A673 (cell line): ENCODE data around the gene FMO5. TPM values are rescaled to one million over a fixed set of nuclear protein-coding genes. Genes with fewer than 3 reads are reported as not detected.
A peak's percentile ranks its signal among the peaks of the same experiment; 100 is the strongest.

ENCODE experiments used
- BruUV-seq: library from RNA; stranded (reverse); fragments of 400-500 nt; replicated peaks from 2 replicates; lab custom pipeline; 2021; lab: Mats Ljungman, UMichigan
- CTCF ChIA-PET: fragments of 300-600 bp; sonication (Branson Sonifier 250); formaldehyde crosslinking; loops from one replicate; lab custom pipeline; 2022; ENCODE audit warnings: antibody characterized with exemption; lab: Charles Lee
- POLR2A ChIA-PET: fragments of 300-600 bp; sonication (Branson Sonifier 250); formaldehyde crosslinking; loops from one replicate; lab custom pipeline; 2022; ENCODE audit warnings: antibody characterized with exemption; ENCODE audit not compliant: low non-redundant PET; lab: Charles Lee
- DNase-seq: peaks from one replicate; pipeline ENCODE4 v3.0.0-alpha.2; 2015; ENCODE audit warnings: low spot score
- H3K27ac ChIP-seq: fragments of 200-600 bp; sonication (generic); 2 replicates; pipeline ENCODE4 v1.5.1; 2016; ENCODE audit warnings: mixed run types, low read depth, mild to moderate bottlenecking, mixed read lengths, antibody characterized with exemption, low read length; ENCODE audit not compliant: poor library complexity, severe bottlenecking
- H3K27me3 ChIP-seq: fragments of 200-600 bp; sonication (generic); replicated peaks from 2 replicates; pipeline ENCODE4 v1.6.1; 2017; ENCODE audit warnings: mixed run types, low read depth, mild to moderate bottlenecking, mixed read lengths, antibody characterized with exemption, low read length; ENCODE audit not compliant: insufficient read depth, poor library complexity
- H3K36me3 ChIP-seq: fragments of 200-600 bp; sonication (generic); 2 replicates; pipeline ENCODE4 v1.6.1; 2016; ENCODE audit warnings: mixed run types, mild to moderate bottlenecking, mixed read lengths, antibody characterized with exemption, low read length; ENCODE audit not compliant: insufficient read depth, poor library complexity, severe bottlenecking
- H3K4me1 ChIP-seq: fragments of 200-600 bp; sonication (generic); 2 replicates; pipeline ENCODE4 v1.6.1; 2017; ENCODE audit warnings: mixed run types, mild to moderate bottlenecking, mixed read lengths, antibody characterized with exemption, low read length; ENCODE audit not compliant: insufficient read depth, poor library complexity, severe bottlenecking
- H3K4me3 ChIP-seq: fragments of 200-600 bp; sonication (generic); 2 replicates; pipeline ENCODE4 v1.5.1; 2016; ENCODE audit warnings: low read depth, mixed run types, mild to moderate bottlenecking, mixed read lengths, low read length; ENCODE audit not compliant: poor library complexity, severe bottlenecking
- H3K9me3 ChIP-seq: fragments of 200-600 bp; sonication (generic); 2 replicates; pipeline ENCODE4 v1.6.1; 2016; ENCODE audit warnings: mixed run types, low read depth, mild to moderate bottlenecking, mixed read lengths, antibody characterized with exemption, low read length; ENCODE audit not compliant: poor library complexity, severe bottlenecking
- CTCF ChIP-seq: fragments of 300-800, 200-600 bp; sonication (generic); conservative IDR thresholded peaks from 2 replicates; pipeline ENCODE4 v1.5.1; 2017; ENCODE audit warnings: low read depth, mild to moderate bottlenecking, antibody characterized with exemption, low read length, moderate library complexity, mixed read lengths
- EZH2 ChIP-seq: fragments of 200-600 bp; sonication (generic); IDR thresholded peaks from 2 replicates; pipeline ENCODE4 v1.6.1; 2017; ENCODE audit warnings: borderline replicate concordance, low read depth, mild to moderate bottlenecking, mixed read lengths, antibody characterized with exemption, low read length; ENCODE audit not compliant: poor library complexity, severe bottlenecking
- intact Hi-C: fragments of 100-400 bp; cut with micrococcal nuclease; formaldehyde crosslinking; loops from one replicate; pipeline ENCODE4 v1.10.0; 2022; ENCODE audit not compliant: unreplicated experiment
- total RNA-seq: library from RNA; stranded (reverse); gene quantifications from 2 replicates; pipeline ENCODE4 v1.2.3, GENCODE V29; 2021

FMO5 gene
- total RNA-seq, 1 experiment from 2014 or later: 0.24 TPM

- no peaks in the 10 kb centered on the region for H3K9me3 ChIP-seq
- ChIA-PET POLR2A (no interaction called here), CTCF (no interaction called here)
- H3K27ac ChIP-seq: no peak overlapping the region
- TF ChIP-seq EZH2: no peak
- TF ChIP-seq CTCF: no peak
- H3K36me3 ChIP-seq: no peaks in the 10 kb centered on the region
- no peaks in the 10 kb centered on the region for H3K4me1 ChIP-seq
- peaks cover 4% of the 10 kb centered on the region for H3K27me3 ChIP-seq
- intact Hi-C loops: no loop called here
- DNase-seq: no peak
- BruUV-seq: no TSS peak
- no peak overlapping the region for H3K4me3 ChIP-seq
These were observed 35.6 kb downstream of the FMO5 start for GRCh38 chr1:147189514-147189913.

- ChIA-PET POLR2A (interaction anchor here (0.6 kb wide), 1 partner anchor 40 kb away, joined by 6 read pairs; no protein-coding TSS in a partner anchor), CTCF (no interaction called here)
- Histone ChIP-seq H3K27me3 (peaks cover 4% of the 10 kb centered on the region), H3K4me3 (no peak overlapping the region), H3K9me3 (no peaks in the 10 kb centered on the region), H3K27ac (no peak overlapping the region), H3K4me1 (no peaks in the 10 kb centered on the region), H3K36me3 (no peaks in the 10 kb centered on the region)
- intact Hi-C loops: no loop called here
- TF ChIP-seq EZH2: no peak
- TF ChIP-seq CTCF: no peak
- BruUV-seq: no TSS peak
- no peak for DNase-seq
These were observed 39.7 kb downstream of the FMO5 start for GRCh38 chr1:147185432-147185831.

GRCh38 chr1:147177611-147178380, 47.3 kb downstream of the FMO5 start:
- POLR2A ChIA-PET: no interaction called here
- peak; percentile 51 for DNase-seq
- H3K27me3 ChIP-seq: no peaks in the 10 kb centered on the region
- no TSS peak for BruUV-seq
- no peaks in the 10 kb centered on the region for H3K4me1 ChIP-seq
- no peaks in the 10 kb centered on the region for H3K9me3 ChIP-seq
- TF ChIP-seq EZH2 (no peak), CTCF (no peak)
- CTCF ChIA-PET: interaction anchor here (0.6 kb wide), 1 partner anchor 115 kb away, joined by 6 read pairs; no protein-coding TSS in a partner anchor
- H3K36me3 ChIP-seq: no peaks in the 10 kb centered on the region
- peak overlapping the region; percentile 18 for H3K4me3 ChIP-seq
- intact Hi-C loops: no loop called here
- H3K27ac ChIP-seq: no peak overlapping the region
